ENCODE data around the gene MMP1. TPM values are rescaled to one million over a fixed set of nuclear protein-coding genes. Genes with fewer than 3 reads are reported as not detected.
"Not testable (repeated sequence)": the region's sequence is repeated elsewhere in the genome, so short reads cannot be mapped to it uniquely, and the experiment has no call there.

MMP1 gene
- total RNA-seq, 1 donor from 2014 or later: not detected

- no peak for ATAC-seq
- DNase-seq (ENCODE audit: missing footprints): no peak
- intact Hi-C loops (cut with DNase I): no loop called here
Observed at GRCh38 chr11:102771351-102771750, 26.6 kb downstream of the MMP1 start.

- no peak for ATAC-seq
- intact Hi-C loops (cut with DNase I): no loop called here
- no peak for DNase-seq (ENCODE audit: missing footprints)
Observed at GRCh38 chr11:102770191-102770590, 27.8 kb downstream of the MMP1 start.

- ATAC-seq (no peak), DNase-seq (ENCODE audit: missing footprints) (no peak)
- intact Hi-C loops (cut with DNase I): no loop called here
Observed at GRCh38 chr11:102767800-102768199, 30.2 kb downstream of the MMP1 start.

GRCh38 chr11:102763440-102763839, 34.5 kb downstream of the MMP1 start:
- intact Hi-C loops (cut with DNase I): no loop called here
- ATAC-seq (no peak), DNase-seq (ENCODE audit: missing footprints) (no peak)

DNA sequence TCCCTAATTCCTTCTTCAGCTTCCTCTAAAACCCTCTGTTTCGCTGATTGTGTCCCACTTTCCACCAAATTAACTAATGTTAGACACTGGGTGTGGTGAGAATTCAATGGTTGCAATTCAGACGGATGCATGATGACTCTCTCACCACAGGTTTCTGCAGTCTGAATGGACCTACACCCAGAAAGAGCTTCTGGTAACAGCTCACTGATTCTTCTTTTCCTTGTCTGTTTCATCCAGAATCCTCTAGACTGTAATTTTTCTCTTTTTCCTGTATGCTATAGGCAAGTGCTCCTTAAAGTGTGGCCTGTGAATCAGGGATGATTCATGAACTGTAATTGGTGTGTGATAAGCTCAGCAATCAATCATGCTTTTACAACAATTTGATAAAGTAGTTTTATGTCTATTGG, 35.6 kb downstream of the MMP1 start:
- DNase-seq (ENCODE audit: missing footprints) (no peak), ATAC-seq (no peak)
- intact Hi-C loops (cut with DNase I): no loop called here

DNA sequence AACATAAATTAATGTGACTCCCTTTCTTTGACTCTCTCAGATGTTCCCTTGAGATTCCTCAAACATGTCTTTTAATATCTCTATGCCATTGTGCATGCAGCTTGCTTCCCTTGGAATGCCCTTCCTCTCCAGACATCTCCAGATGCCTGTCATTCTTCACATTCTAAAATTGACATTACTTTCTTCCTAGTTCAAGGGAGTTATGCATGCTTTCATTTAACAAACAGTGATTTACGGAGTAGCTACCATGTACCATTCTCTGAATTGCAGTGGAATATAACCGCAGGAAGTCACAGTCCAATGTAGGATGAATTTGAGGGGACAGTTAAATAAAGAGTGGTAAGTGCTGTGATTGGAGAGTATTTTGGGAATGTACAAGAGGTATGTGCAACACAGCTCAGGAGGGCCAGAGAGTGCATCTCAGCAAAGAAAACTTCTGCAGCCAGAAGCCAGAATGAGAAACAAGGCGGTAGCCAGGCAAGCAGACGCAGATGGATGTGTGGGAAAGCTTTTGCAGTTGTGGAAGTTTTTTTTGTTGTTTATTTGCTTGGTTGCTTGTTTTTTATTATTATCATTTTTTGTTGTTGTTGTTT, 36.2 kb downstream of the MMP1 start:
- ATAC-seq: no peak

GRCh38 chr11:102760344-102761035, 37.5 kb downstream of the MMP1 start:
- DNase-seq (ENCODE audit: missing footprints) (no peak), ATAC-seq (peak; percentile 44)
- intact Hi-C loops (cut with DNase I): no loop called here

More for the DNA sequence above, 36.2 kb downstream of the MMP1 start:
- intact Hi-C loops (cut with DNase I): no loop called here
- no peak for DNase-seq (ENCODE audit: missing footprints)

DNA sequence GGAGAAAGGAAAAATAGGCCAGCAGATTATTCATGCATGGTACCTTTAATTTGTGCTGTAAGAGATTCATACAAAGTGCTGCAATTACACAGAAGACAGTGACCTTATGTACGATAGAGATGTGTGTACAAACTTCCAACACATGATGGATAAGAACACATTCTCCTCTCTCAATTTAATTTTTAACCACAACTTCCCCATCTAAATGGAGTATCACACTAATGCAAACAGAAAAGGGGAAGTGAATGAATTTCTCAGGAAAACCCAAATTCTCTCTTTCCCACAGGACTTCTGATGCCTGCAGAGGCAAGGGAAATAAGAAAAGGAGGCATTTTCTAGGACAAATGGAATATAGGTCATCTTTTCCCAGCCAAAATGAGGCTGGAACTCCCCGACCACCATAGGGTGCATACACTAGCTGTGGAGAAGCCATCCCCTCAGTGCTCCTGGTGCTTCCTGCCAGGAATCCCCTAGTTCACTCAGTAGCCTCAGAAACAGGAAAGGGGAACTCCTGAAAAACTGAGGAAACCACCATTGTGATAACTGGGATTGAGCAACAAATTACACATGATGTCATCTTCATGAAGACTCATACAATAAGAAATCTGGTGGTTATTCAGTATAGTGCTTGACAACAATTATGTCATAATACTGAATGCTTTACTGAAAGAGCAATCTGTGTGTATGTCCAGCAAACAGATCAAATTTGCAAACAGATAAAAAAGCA, 40.0 kb downstream of the MMP1 start:
- intact Hi-C loops (cut with DNase I): no loop called here
- ATAC-seq: no peak
- DNase-seq (ENCODE audit: missing footprints): no peak

- DNase-seq (ENCODE audit: missing footprints): no peak
- ATAC-seq: no peak
- intact Hi-C loops (cut with DNase I): no loop called here
Observed at GRCh38 chr11:102753267-102753666, 44.7 kb downstream of the MMP1 start.

GRCh38 chr11:102751673-102752072, 46.3 kb downstream of the MMP1 start:
- intact Hi-C loops (cut with DNase I): no loop called here
- DNase-seq (ENCODE audit: missing footprints): no peak
- no peak for ATAC-seq

GRCh38 chr11:102749101-102749722, 48.7 kb downstream of the MMP1 start:
- intact Hi-C loops (cut with DNase I): no loop called here
- no peak for ATAC-seq
- no peak for DNase-seq (ENCODE audit: missing footprints)

DNA sequence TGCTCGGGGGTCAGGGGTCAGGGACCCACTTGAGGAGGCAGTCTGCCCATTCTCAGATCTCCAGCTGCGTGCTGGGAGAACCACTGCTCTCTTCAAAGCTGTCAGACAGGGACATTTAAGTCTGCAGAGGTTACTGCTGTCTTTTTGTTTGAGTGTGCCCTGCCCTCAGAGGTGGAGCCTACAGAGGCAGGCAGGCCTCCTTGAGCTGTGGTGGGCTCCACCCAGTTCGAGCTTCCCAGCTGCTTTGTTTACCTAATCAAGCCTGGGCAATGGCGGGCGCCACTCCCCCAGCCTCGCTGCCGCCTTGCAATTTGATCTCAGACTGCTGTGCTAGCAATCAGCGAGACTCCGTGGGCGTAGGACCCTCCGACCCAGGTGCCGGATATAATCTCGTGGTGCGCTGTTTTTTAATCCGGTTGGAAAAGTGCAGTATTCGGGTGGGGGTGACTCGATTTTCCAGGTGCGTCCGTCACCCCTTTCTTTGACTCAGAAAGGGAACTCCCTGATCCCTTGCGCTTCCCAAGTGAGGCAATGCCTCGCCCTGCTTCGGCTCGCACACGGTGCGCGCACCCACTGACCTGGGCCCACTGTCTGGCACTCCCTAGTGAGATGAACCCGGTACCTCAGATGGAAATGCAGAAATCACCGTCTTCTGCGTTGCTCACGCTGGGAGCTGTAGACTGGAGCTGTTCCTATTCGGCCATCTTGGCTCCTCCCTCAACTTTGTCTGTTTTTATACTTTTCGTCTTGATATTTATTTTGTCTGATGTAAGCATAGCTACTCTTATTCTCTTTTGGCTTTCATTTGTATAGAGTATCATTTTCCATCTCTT, 51.0 kb downstream of the MMP1 start:
- ATAC-seq; DNase-seq (ENCODE audit: missing footprints); intact Hi-C loops (cut with DNase I): not testable (repeated sequence)

Other genes with a start within 250 kb of the MMP1 start
- not detected for gene MMP20, start 172.8 kb downstream of the MMP1 start, total RNA-seq
- gene MMP27, start 92.4 kb downstream of the MMP1 start, total RNA-seq: not detected
- gene MMP8, start 73.2 kb downstream of the MMP1 start, total RNA-seq: not detected
- not detected for gene MMP10, start 17.5 kb downstream of the MMP1 start, total RNA-seq
- gene MMP3, start 45.4 kb upstream of the MMP1 start, total RNA-seq: not detected
- gene MMP12, start 76.8 kb upstream of the MMP1 start, total RNA-seq: not detected
- gene MMP13, start 157.6 kb upstream of the MMP1 start, total RNA-seq: not detected